GM18907 (cell line): ENCODE results near the gene CDK6.
"Not testable (repeated sequence)": the region's sequence is repeated elsewhere in the genome, so short reads cannot be mapped to it uniquely, and the experiment has no call there.

Experiments used
- ATAC-seq: cut with Tn5 transposase; IDR thresholded peaks from one replicate; pipeline ENCODE4 v1.9.1; 2021; ENCODE audit warnings: mild to moderate bottlenecking, moderate library complexity; ENCODE audit not compliant: unreplicated experiment

Gene CDK6

DNA sequence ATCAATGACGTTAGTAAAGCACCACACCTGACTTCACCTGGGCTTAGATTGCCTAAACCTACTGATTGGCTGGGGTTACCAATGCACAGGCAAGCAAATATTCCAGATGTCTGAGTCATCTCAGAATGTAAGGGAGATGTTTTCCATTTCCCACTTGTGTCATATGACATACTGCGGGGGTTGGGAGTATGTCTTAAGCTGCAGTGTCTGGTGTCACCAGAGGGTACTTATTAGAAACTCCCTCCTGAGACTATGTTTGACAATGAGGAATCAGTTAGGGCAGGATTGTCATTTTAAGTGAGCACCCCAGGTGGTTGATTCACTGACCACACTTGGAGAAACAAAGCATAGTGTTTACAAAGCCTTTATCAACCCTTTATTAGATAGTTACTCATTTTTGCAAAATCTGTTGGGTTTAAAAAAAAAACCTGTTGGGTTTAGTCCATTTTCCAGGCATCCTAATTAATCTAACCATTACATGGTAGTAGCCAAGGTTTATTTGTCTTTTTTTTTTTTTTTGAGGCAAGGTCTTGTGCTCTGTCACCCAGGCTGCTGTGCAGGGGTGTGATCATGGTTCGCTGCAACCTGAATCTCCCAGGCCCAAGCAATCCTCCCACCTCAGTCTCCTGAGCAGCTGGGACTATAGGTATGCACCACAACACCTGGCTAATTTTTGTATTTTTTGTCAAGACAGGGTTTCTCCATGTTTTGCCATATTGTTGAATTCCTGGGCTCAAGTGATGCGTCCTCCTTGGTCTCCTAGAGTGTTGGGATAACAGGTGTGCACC is 72.5 kb downstream of the CDK6 start:
- no peak for ATAC-seq

DNA sequence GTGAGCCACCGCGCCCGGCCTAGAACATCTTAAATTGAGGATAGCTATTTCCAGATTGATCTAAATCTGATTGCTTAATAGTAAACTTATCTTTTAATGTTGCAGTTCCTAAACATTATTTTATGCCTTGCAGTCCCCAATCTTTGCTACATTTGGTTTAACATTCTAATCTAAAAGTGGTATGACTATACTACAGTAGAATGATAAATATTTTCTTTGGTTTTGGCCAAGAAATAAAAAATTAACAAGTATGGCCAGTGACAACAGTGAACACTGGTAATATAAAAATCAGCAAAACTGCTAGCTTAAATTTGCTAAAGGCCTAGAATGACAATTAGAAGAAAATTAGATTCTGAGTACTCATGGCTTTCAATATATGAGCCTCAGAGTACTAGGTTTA is 73.5 kb downstream of the CDK6 start:
- ATAC-seq, result no peak

DNA sequence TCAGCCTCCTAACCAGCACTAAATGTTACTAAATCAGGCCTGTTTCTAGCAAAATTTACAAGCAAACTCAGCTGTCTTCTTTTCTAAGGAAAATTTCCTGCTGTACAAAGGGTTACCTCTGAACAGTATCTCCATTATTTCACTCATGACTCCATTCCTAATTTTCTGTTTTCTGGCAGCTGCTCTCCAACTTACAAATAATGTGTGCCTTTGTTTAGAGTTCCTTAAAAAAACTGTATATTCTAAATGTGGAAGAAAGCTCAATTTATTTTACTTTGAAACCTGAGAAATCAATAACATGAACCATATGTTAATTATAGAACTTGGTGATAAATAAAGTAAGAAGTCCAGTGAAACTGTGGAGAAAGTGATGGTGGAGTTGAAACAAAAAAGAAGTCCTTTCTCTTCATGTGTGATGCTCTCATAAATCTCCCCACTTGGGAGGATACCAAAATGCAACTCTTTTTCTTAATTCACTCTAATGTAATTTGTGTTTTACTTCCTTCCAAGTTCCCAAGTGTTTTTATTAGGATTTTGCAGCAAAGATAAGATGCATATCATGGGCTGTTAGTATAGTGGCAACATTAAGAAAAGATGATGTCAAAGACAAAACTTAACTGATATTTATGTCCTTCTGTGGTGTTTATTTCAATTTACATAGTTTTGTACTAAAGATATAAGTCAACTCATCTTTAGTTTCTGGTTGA is 74.8 kb downstream of the CDK6 start:
- no peak for ATAC-seq

DNA sequence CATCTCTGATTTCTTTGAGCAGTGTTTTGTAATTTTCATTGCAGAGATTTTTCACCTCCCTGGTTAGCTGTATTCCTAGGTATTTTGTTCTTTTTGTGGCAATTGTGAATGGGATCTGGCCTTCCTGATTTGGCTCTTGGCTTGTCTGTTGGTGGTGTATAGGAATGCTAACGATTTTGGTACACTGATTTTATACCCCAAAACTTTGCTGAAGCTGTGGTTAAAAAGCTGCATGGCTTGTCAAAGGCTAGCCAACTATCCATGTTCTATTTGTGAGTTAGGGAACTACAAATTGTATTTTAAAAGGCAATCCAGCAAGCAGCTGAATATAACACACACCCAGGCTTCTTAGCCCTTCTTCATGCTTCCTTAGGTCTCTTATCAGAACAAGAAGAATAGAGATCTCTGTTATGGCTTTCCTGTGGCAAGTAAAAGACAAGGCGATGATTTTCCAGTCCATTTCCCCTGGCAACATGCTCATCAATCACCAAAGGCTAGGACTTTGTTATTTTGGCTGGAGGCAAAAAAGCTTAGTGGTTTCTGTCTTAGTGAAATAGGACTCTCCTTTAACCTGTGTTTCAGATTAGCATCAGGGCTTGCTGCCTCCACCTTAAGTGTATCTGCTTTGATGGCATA is 77.5 kb downstream of the CDK6 start:
- no peak for ATAC-seq

DNA sequence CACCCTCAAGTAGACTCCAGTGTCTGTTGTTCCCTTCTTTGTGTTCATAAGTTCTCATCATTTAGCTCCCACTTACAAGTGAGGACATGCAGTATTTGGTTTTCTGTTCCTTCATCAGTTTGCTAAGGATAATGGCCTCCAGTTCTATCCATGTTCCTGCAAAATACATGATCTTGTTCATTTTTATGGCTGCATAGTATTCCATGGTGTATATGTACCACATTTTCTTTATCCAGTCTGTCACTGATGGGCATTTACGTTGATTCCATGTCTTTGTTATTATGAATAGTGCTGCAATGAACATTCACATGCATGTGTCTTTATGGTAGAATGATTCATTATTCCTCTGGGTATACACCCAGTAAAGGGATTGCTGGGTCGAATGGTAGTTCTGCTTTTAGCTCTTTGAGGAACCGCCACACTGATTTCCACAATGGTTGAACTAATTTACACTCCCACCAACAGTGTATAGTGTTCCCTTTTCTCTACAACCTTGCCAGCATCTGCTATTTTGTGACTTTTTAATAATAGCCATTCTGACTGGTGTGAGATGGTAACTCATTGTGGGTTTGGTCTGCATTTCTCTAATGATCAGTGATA is 79.0 kb downstream of the CDK6 start:
- ATAC-seq, result not testable (repeated sequence)

DNA sequence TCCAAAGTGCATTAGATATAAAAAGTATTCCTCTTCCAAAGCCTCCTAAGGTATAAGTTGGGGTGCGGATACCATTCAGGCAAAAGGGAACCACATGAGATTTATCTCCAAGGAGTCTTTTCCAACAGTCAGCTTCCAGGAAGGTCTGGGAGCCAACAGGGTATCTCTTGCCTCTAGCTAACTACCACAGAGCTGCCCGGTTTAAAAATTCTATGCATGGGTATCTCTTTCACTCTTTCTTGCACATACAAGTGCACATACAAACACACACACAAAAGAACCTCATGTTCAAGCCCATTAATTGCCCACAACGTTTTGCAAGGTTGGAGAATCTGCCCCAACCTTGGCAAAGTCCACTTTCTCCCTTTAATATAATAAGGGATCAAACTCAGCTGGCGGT is 80.7 kb downstream of the CDK6 start:
- no peak for ATAC-seq

DNA sequence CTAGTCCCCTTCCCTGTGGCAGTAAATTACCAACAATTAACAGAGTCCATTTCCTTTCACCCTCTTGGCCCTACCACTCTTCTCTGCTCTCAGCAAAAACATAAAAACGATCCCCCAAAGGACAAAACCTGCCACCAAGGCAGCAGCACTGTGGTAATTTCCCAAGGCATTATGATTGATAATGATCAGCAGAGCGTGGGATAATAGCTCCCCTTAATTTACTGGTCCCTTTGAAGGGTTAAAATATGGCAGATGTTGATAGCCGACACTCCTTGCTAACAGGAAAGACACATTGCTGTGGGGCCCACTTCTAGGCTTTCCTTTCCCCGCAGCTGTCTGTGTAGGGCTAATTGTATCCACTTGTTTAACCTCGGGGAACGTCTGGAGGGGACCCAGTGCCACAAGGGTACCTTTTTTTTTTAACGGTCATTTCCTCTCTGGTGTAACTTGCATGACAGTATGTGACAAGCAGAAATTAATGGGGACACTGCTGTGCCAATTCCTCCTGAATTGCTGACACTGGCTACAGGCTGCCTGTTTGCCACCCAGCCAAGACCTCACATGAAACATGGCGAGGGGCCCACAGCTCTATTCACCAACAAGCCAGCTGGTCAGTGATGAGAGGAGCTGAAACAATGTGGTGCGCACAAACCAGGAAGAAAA is 81.3 kb downstream of the CDK6 start:
- no peak for ATAC-seq

DNA sequence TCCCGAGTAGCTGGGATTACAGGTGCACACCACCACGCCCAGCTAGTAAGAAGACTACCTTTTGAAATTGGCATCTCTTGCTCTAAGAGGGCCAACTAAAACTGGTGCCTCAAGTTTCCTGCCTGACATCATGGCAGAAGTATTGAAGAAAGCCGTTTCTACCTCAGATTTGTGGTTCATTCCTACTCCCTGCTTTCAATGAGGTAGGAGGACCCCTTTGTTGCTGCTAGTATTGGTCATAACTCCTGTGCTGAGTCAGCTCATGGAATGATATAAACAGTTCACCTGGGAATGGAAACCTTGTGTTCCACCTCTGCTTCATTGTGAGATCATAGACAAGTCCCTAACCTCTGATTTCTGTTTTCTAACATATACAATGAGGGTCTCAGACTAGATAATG is 82.8 kb downstream of the CDK6 start:
- no peak for ATAC-seq

DNA sequence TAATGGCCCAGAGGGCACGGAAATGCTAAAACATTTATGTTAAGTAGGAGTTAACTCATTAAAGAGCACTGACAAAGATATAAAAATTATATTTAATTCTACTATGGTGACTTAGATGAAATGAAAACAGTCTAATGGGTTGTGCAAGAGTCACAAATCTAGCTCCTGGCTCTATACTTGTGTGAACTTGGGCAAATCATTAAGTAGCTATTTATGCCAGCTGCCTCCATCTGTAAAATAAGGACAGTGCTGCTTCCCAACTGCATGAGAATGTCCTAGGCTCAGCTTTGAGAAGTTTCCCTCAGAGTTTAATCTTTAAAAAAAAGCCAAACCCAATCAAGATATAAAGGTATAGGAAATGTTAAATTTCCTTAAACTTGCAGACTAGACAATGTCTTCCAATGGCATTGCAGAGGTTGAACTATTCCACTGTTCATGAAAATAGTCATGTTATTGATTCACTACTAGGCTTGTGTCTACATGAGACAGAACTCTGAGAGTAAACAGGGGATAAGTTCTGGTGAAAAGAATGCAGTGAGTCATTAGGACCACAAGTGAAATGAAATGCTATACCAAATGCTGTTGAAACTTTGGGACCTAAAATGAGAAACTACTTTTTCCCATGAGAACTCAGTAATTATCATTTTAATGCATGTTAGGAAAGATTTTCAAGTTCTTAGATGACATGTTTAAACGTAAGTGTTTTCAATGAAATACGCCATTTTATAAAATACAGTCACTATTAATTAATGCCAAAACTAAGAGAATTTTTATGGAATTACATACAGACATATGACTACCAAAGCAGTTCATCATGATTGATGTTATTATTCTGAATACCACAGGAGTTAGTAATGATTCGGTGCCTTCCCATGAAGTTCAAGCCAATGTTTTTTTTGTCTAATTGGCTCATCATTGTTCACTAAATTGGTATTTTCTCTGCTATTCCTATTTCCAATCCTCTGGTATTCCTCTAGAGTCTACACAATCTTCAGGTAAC is 84.2 kb downstream of the CDK6 start:
- ATAC-seq, result no peak

DNA sequence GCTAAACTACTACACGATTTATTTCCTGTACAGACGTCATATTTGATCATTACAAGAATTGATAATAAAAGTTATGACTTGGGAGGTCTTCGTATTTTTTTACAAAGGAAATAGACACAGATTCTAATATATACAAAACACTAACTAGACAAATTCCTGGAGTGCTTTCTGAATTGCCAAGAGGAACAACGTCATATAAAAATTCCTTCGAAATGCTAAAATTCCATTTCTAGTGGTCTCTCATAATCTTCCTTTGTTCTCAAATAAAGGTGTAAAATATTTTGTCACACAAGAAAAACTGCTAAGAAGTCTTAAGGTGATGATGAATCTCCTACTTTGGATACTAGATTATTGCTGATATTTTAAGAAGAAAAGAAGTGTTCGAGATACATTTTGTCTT is 85.4 kb downstream of the CDK6 start:
- ATAC-seq, result no peak

DNA sequence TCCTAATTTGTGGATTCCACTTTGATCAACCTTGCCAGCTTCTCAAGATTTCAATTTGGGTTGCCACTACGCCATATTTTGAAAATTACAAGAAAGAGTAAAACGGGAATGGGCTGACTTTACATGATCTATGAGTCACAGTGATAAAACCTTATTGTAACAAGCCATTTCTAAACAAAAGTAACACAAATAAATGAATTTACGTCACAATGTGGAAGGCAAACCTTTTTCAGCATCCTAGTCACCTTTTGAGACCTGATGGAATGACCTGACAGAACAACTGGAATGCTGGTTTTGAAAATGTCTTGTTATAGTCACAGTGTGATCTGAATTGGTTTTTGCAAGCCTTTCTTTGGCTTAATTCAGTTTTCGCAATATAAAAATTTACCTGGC is 85.9 kb downstream of the CDK6 start:
- ATAC-seq, result no peak

DNA sequence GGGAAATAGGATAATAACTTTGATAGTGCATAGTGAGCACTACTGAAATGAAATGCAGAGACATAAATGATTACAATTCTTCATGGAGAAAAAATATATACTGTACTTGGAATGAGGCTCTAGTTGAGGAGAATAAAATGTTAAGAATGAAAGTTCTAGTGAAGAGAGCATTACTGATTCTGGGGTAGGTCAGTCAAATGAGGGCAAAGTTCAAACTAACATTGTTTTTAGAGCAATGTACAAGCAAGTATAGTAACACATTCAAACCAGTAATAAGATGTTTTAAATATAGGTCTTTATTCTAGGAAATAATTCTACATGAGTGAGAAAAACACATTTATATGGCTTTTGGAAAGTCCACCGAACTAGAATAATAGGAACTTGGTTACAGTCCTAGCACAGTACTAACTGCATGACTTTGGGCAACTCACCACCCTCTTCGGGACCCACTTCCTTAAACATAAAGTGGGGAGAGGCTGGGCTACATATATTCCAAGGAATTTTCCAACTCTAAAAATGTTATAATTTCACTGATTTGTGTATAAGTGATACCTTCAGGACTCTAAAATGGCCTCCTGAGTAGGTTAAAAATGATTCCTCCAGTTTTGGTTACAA is 86.4 kb downstream of the CDK6 start:
- ATAC-seq, result no peak

DNA sequence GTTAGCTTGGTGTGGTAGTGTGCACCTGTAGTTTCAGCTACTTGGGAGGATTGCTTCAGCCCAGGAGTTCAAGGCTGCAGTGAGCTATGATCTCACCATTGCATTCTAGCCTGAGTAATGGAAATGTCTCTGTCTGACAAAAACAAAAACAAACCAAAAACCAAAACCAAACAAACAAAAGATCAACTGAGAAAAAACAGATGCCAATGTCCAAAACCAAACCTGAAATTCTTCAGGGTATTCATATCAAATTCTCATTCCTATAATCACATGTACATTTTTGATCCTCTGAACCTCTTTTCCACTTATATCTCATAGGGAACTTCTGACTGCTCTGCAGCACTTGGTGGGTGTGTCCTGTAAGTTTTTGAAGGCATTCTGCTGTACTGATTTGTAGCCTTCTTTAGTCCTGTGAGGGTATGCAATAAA is 87.0 kb downstream of the CDK6 start:
- ATAC-seq, result no peak

DNA sequence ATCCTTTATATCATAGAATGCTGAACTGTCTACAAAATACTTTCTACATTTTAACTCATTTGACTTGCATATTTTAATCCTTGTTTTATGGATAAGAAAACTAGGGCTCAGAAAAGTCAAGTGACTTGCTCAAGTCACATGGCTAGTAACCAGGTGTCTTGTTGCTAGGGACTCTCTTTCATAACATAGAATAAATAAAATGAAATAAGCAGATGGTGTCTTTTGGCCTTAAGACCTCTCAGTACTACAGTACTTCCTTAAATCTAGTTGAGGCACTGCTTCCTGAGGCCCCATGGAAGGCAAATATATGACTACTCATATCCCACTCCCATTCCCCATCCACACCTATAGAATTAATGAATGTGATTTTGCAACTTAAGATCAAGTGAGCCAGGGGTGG is 87.9 kb downstream of the CDK6 start:
- no peak for ATAC-seq

DNA sequence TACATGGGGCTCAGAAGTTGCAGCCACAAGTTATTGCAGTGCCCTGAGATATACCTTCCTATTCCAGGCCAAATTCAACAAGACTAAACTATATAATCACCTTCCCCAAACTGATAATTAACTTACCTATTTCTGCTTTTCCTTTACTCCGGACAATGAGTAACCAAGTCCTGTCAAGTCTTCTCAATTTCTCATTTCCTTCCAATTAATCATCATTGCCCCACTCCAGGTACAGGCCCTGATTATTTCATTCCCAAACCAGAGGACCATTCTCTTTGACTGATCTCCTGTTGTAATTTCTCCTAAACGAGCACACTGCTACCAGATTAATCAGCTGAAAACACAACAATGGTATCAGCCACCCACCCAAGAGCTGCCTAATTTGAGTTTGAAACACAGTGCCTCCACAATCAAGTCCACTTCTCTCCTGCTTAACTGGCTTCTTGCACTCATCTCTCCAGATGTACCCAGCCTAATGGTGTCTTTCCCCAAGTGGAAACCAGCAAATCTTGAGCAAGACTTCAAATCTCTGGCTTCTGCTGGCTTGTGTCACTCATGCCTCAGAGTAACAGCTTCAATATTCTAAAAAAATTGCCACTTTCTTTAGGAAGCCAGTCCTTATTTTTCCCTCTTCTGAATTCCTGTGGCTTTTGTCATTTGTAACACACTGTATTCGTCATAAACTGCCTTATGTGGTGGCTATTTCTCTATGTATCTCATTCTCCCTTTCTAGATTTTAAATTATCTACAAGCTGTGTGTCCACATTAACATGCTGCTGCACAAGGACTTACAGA is 89.1 kb downstream of the CDK6 start:
- no peak for ATAC-seq

DNA sequence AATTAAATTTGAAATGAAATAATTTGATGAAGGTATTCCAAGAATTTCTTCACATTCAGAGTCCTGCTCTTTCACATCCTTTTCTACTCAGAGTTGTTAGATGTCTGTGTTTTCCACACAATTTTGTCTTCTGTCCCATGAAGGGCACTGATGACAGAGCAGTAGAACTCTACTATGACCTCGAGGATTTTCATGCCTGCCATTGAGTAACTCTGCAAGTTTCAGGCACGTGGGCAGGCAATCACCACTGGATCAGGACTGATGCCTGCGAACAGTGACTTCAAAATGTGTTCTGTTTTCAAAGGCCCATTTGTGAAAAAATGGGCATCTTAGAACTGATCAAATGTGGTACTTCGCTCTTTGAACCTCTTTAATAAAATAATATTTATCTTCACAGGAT is 91.1 kb downstream of the CDK6 start:
- ATAC-seq, result no peak

DNA sequence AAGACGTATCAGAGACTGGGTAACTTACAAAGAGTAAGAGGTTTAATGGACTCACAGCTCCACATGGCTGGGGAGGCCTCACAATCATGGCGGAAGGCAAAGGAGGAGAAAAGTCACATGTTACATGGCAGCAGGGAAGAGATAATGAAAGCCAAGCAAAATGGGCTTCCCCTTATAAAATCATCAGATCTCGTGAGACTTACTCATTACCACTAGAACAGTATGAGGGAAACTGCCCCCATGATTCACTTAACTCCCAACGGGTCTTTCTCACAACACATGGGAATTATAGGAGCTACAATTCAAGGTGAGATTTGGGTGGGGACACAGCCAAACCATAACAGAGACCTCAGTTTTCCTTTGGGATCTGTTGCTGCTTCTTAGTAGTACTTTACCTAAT is 92.2 kb downstream of the CDK6 start:
- not testable (repeated sequence) for ATAC-seq

DNA sequence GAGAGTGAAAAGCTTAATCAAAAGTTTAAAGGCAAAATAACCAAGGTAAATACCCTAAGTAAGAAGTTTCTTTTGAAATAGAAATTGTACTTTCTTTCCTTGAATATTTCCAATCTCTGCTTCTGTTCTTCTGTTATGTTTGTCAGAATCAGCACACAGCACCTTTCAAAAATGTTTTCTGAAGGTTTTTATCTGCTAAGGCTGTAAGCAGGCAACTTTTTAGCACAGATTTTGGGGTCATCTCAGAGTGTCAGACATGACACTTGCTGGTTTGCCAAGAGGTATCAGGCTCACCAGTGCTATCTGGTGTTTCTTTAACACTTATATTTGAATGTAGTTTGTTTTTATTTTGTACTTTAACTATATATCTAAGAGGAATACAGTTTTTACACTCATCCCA is 94.2 kb downstream of the CDK6 start:
- ATAC-seq, result no peak

DNA sequence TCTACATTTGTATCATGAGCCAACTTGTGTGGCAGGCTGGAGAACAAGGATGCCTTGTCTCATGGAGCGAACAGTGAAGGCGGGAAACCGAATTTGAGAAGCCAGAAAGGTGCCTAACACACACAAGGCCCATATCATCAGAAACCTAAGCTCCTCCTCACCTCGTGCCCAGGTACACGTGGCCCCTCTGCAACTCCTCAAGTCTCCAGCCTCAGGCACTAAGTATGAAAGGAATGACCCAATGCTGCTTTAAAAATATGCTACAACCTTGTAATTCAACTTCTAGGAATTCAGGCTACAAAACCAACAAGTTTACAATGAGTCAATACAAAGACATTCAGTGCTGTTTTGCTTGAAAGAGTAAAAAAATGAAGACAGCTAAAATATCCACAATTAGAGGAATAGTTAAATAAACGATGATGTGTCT is 95.7 kb downstream of the CDK6 start:
- ATAC-seq, result no peak
